ENCODE data around the gene ZNF181. TPM values are rescaled to one million over a fixed set of nuclear protein-coding genes. Genes with fewer than 3 reads are reported as not detected.

ZNF181 gene
- total and polyA plus RNA-seq, 2 of the 8 experiments (the other 6 are each of a cell fraction or from before 2014, with no cell fraction given) = 2.8 to 7.5 TPM

GRCh38 chr19:34786236-34786635 is 52.2 kb downstream of the ZNF181 start:
- no peak overlapping the region for H2BK15ac ChIP-seq (ENCODE audit: low read length)
- H2BK12ac ChIP-seq (ENCODE audit: low read depth, low read length) = no peak overlapping the region
- no peak overlapping the region for H3K18ac ChIP-seq (ENCODE audit: extremely low read depth, low read length)
- no peaks in the 10 kb centered on the region for H3K36me3 ChIP-seq (ENCODE audit: control insufficient read depth in 2 of 4, insufficient read depth in 4 of 4, low read length in 3 of 4)
- H4K5ac ChIP-seq (ENCODE audit: insufficient read length, low read depth, low read length) = no peak overlapping the region
- ChIA-PET POLR2A (ENCODE audit: partially characterized antibody) (no interaction called here), CTCF (ENCODE audit: partially characterized antibody) (no interaction called here)
- H3K23ac ChIP-seq (ENCODE audit: insufficient read length) = no peak overlapping the region
- no peak overlapping the region for H2AK5ac ChIP-seq (ENCODE audit: low read depth, low read length)
- no peak overlapping the region for H2BK20ac ChIP-seq (ENCODE audit: low read length)
- H3K4me3 ChIP-seq (ENCODE audit: extremely low read depth in 1 of 4, insufficient read depth in 2 of 4, low read depth in 3 of 4, low read length in 4 of 4) = no peak overlapping the region
- no peaks in the 10 kb centered on the region for H4K20me1 ChIP-seq (replicated peaks in 1 of 2; ENCODE audit: control insufficient read depth in 1 of 2, insufficient read depth in 2 of 2, low read length in 2 of 2)
- no peaks in the 10 kb centered on the region for H3K79me1 ChIP-seq (ENCODE audit: low read depth, low read length)
- no peak overlapping the region for H3K9ac ChIP-seq (replicated peaks in 1 of 4; ENCODE audit: extremely low read depth in 1 of 4, low read depth in 3 of 4, low read length in 3 of 4)
- no peak overlapping the region for H3K56ac ChIP-seq (replicated peaks; ENCODE audit: insufficient read length, low read depth, low read length)
- no peak overlapping the region for H4K8ac ChIP-seq (ENCODE audit: extremely low read depth, insufficient read depth, low read length)
- H3K4me2 ChIP-seq (ENCODE audit: insufficient read depth in 1 of 2, low read depth in 2 of 2, low read length in 2 of 2) = no peak overlapping the region
- no peak overlapping the region for H2BK120ac ChIP-seq (replicated peaks; ENCODE audit: low read depth, low read length)
- H2AFZ ChIP-seq (ENCODE audit: low read length) = no peak overlapping the region
- no peak overlapping the region for H4K91ac ChIP-seq (replicated peaks; ENCODE audit: insufficient read length, low read length)
- DNase-seq (ENCODE audit: low read depth in 1 of 2, low spot score in 2 of 2) (no peak), FAIRE-seq (no peak)
- H3K27me3 ChIP-seq (replicated peaks in 1 of 4; ENCODE audit: control insufficient read depth in 3 of 4, extremely low read depth in 1 of 4, insufficient read depth in 3 of 4, low read length in 3 of 4) = no peaks in the 10 kb centered on the region; a peak in 1 of 7 replicates
- H3K23me2 ChIP-seq (ENCODE audit: low read depth, low read length) = no peaks in the 10 kb centered on the region
- H3K27ac ChIP-seq (ENCODE audit: low read depth, low read length) = no peak overlapping the region
- no peaks in the 10 kb centered on the region for H3K4me1 ChIP-seq (replicated peaks in 1 of 4; ENCODE audit: control insufficient read depth in 3 of 4, insufficient read depth in 4 of 4, low read length in 3 of 4)
- no peak overlapping the region for H3K4ac ChIP-seq (replicated peaks; ENCODE audit: insufficient read length, low read depth, low read length)
- H3K79me2 ChIP-seq (ENCODE audit: control insufficient read depth in 1 of 2, insufficient read depth in 2 of 2, low read length in 2 of 2) = no peaks in the 10 kb centered on the region
- peaks cover 35 to 67% of the 10 kb centered on the region in 2 experiments for H3K9me3 ChIP-seq (ENCODE audit: insufficient read depth in 2 of 2, low read depth in 1 of 2, low read length in 1 of 2)
- no peak overlapping the region for H2BK5ac ChIP-seq (ENCODE audit: low read depth, low read length)
- H3K14ac ChIP-seq (ENCODE audit: insufficient read length) = no peak overlapping the region
- WGBS, 2 experiments (ENCODE audit: extremely low coverage in 1 of 2, insufficient coverage in 1 of 2, insufficient read length in 1 of 2, insufficient replicate concordance in 2 of 2, low coverage in 1 of 2, low lambda C conversion rate in 2 of 2, missing lambda C conversion rate in 1 of 2) = 55% methylated on average over 5 of the region's 5 CpGs; no CpG with 5 or more reads in 1 of the 2 experiments
- TF ChIP-seq CBX5 (IDR thresholded peaks at IDR 0.05; ENCODE audit: low read depth, low read length) (no peak), TAF1 (IDR thresholded peaks at IDR 0.05; ENCODE audit: low read depth, low read length) (no peak), RAD21 (IDR thresholded peaks at IDR 0.05 in 1 of 2, conservative IDR thresholded peaks at IDR 0.05 in 1 of 2; ENCODE audit: low read depth in 2 of 2, low read length in 2 of 2) (no peak), E2F6 (IDR thresholded peaks at IDR 0.05) (no peak), RFX5 (IDR thresholded peaks at IDR 0.05; ENCODE audit: borderline replicate concordance, low read depth, low read length) (no peak), YY1 (IDR thresholded peaks at IDR 0.05; ENCODE audit: low read depth, low read length) (no peak), FOSL1 (IDR thresholded peaks at IDR 0.05; ENCODE audit: insufficient read depth, low read depth, low read length) (no peak), CHD2 (IDR thresholded peaks at IDR 0.05; ENCODE audit: low read length) (no peak), BCL11A (IDR thresholded peaks at IDR 0.05; ENCODE audit: low read depth in 2 of 2, low read length in 2 of 2) (no peak), JUN (IDR thresholded peaks at IDR 0.05; ENCODE audit: low read depth, low read length) (no peak), KDM1A (IDR thresholded peaks at IDR 0.05; ENCODE audit: borderline replicate concordance, low read length) (no peak)
